Sciatic nerve (tissue), 2 donors: ENCODE measurements around the gene TLK1. TPM values are rescaled to one million over a fixed set of nuclear protein-coding genes. Genes with fewer than 3 reads are reported as not detected.

ENCODE experiments used
- ATAC-seq: fragments of 200-7000 bp; cut with Tn5 transposase; one replicate; pipeline ENCODE4 v1.9.1; 2020; ENCODE audit warnings: mild to moderate bottlenecking, moderate library complexity
- DNase-seq: peaks from one replicate; pipeline ENCODE4 v3.0.0-alpha.2; 2020; ENCODE audit warnings: low spot score
- intact Hi-C: fragments of 100-400 bp; cut with DNase I; formaldehyde crosslinking; loops from one replicate; pipeline ENCODE4 v1.14.2; 2022
- total RNA-seq: library from RNA; stranded (reverse); fragmentation: NEBNext Ultra II Directional; extraction: Animal tissue kit (Norgen Biotek cat#: 25700); gene quantifications from one replicate; pipeline ENCODE4 v1.2.1, GENCODE V29; 2021
- donor health status: DM: no; HTN: no; CAD: no.
- donor health status: DM: no; HTN: no; CAD: no.

TLK1 gene
- total RNA-seq, 1 donor from 2014 or later, result 56.8 TPM

- DNase-seq (no peak), ATAC-seq (no peak)
- intact Hi-C loops, result no loop called here
Measured at GRCh38 chr2:171036532-171036931, 124.2 kb downstream of the TLK1 start.

- DNase-seq (no peak), ATAC-seq (no peak)
- intact Hi-C loops, result no loop called here
Measured at GRCh38 chr2:171034315-171034714, 126.4 kb downstream of the TLK1 start.

GRCh38 chr2:171025214-171025613, 135.5 kb downstream of the TLK1 start:
- DNase-seq (no peak), ATAC-seq (no peak)
- intact Hi-C loops, result no loop called here

- intact Hi-C loops, result no loop called here
- ATAC-seq, result no peak
- no peak for DNase-seq
Measured at GRCh38 chr2:171018522-171018921, 142.2 kb downstream of the TLK1 start.

DNA sequence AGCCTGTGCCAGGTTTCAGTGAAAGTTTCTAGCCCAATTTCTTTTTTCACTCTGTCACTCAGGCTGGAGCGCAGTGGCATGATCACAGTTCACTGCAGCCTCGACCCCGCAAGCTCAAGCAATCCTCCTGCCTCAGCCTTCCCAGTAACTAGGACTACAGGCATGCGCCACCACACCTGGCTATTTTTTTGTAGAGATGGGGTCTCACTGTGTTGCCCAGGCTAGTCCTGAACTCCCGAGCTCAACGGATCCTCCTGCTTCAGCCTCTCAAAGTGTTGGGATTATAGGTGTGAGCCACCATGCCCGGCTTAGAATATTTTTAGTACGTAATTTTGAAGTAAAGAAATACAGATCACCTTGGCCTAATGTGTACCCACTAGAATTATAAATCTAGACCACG, 144.6 kb downstream of the TLK1 start:
- ATAC-seq, result no peak
- intact Hi-C loops, result no loop called here
- DNase-seq, result no peak

- no peak for ATAC-seq
- DNase-seq, result no peak
- intact Hi-C loops, result no loop called here
Measured at GRCh38 chr2:171013851-171014250, 146.8 kb downstream of the TLK1 start.

GRCh38 chr2:171009386-171009785, 151.3 kb downstream of the TLK1 start:
- intact Hi-C loops, result no loop called here
- no peak for DNase-seq
- no peak for ATAC-seq

- intact Hi-C loops, result no loop called here
- ATAC-seq (no peak), DNase-seq (no peak)
Measured at GRCh38 chr2:171008550-171009205, 152.0 kb downstream of the TLK1 start.

- no peak for ATAC-seq
- no peak for DNase-seq
- intact Hi-C loops, result no loop called here
Measured at GRCh38 chr2:171004833-171005232, 155.9 kb downstream of the TLK1 start.

DNA sequence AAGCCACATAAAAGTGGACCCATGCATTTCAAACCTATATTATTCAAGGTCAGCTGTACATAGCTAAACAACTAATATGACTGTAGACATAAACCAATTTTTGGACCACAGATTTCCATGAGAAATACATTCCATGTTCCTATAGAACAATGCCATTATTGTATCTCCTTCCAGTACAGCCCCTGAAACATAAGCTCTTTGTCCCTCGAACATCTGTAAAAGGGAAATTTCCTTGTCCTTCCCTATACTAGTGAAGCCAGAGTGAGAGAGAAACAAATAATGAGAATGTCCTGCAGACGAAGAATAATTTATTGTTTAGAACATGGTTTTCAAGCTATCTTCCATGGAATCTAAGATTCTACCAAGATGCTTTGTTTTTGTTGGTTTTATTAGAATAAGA, 156.3 kb downstream of the TLK1 start:
- DNase-seq (no peak), ATAC-seq (no peak)
- intact Hi-C loops, result no loop called here

GRCh38 chr2:170999654-171000053, 161.0 kb downstream of the TLK1 start:
- intact Hi-C loops, result no loop called here
- ATAC-seq, result no peak
- no peak for DNase-seq

- ATAC-seq (no peak), DNase-seq (no peak)
- intact Hi-C loops, result no loop called here
Measured at GRCh38 chr2:170997893-170998597, 162.6 kb downstream of the TLK1 start.

DNA sequence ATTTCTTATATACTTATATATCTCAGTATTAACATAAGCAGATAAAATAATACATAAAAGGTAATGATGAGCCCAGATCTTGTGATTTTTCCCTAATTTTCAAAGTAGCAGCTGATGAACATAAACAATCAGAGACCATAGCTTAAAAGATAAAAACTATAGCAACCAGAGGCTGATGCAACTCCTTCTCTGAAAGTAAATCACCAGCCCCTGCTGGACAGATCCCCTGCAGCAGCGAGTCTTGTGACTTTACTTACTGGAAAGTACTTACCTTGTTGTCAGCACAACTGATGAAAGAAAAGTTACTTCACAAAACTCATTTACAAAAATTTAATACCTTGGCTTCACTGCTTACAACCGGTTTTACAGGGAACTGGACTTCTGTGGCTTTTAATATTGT, 164.4 kb downstream of the TLK1 start:
- intact Hi-C loops, result no loop called here
- ATAC-seq (no peak), DNase-seq (no peak)

- intact Hi-C loops, result no loop called here
- no peak for DNase-seq
- no peak for ATAC-seq
Measured at GRCh38 chr2:170991398-170992182, 169.1 kb downstream of the TLK1 start.

DNA sequence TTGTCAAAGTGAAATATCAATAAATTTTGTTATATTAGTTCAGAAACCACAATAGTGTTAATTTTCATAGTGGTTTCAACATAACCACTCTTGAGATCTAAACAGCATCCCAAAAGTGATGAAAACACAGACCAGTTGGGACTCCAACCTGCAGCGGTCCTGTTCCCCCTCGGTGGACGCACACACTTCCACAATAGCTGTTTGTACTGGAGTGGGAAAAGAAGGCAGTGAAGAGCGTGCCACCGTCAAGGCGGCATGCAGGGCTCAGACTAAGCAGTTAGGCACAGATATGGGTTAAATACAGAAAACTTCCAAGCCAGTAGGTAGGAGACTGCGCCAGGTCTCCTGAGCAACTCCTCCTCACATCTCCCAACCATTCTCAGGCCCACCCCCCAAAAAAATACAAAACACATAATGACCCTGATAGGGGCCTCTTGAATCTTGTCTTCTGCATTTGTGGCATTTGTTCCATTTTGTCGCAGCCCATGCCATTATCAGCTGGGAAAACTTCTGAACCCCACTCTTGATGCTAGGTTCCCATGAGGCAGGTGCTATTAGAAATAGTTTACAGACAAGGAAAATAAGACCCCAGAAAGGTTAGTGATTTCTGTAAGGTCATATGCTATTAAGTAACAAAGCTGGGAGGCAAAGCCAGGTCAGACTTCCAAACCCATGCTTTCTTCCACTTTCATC, 174.0 kb downstream of the TLK1 start:
- intact Hi-C loops, result no loop called here
- DNase-seq (no peak), ATAC-seq (no peak)

- ATAC-seq, result no peak
- intact Hi-C loops, result no loop called here
- DNase-seq, result no peak
Measured at GRCh38 chr2:170985407-170985806, 175.3 kb downstream of the TLK1 start.

GRCh38 chr2:170984079-170984478, 176.6 kb downstream of the TLK1 start:
- ATAC-seq, result no peak
- intact Hi-C loops, result no loop called here
- no peak for DNase-seq

- ATAC-seq (no peak), DNase-seq (no peak)
- intact Hi-C loops, result loop anchor here (10.0 kb wide), 1 partner anchor 439 kb away; no protein-coding TSS in a partner anchor
Measured at GRCh38 chr2:170975943-170976270, 184.8 kb downstream of the TLK1 start.

DNA sequence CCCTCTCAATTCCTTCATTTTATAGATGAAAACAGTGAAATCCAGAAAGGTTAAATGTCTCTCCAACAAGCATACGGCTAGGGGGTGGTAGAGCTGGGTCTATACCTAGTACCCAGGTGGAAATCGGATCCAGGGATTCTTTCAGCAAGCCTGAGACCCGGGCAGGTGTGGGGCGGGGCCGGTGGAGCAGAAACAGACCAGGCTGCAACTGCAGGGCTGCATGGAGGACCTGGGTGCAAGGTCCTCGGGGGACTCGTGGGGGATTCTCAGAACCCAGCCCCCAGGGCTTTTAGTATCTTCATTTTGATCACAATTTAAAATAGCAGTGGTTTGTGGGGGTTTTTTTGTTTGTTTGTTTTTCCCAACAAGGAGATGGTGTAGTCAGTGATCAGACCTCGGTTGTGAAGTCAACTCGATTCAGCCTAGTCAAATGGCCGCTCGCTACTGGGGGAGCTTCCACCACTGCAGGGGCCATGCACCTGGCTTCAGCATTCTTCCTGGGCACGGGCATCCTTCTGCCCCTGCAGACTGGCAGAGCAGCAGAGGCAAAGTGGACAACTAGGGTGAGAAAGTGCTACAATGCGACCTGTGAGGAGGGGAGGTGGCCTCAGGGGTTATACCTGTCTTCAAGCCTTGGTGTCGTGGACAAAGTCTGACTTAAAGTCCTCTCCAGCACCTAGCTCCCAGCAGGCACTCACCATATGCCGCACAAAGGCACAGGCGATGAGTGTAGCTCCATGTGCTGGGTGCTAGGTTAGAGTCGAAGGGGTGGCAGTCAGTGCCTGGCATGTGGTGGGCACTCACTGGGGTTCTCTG, 185.4 kb downstream of the TLK1 start:
- intact Hi-C loops, result loop anchor here (10.0 kb wide), 1 partner anchor 439 kb away; no protein-coding TSS in a partner anchor
- no peak for DNase-seq
- no peak for ATAC-seq
